HCT116 (cell line): ENCODE data around the gene INO80C.

ENCODE experiments used
- CBX3 ChIP-seq: IDR thresholded peaks from 2 replicates; pipeline ENCODE4 v1.6.1; 2012; ENCODE audit warnings: low read depth
- CTCF ChIP-seq, 3 experiments: fragments of 200-600 bp in 1 of 3; sonication (generic) in 1 of 3; IDR thresholded peaks in 2 of 3; conservative IDR thresholded peaks in 1 of 3; 2 replicates each; pipeline ENCODE4 v1.5.1; 2012 to 2017; ENCODE audit warnings: low read depth in 2 of 3, low read length in 2 of 3, antibody characterized with exemption in 1 of 3, borderline replicate concordance in 1 of 3, control low read depth in 1 of 3, mild to moderate bottlenecking in 1 of 3, mixed read lengths in 1 of 3, mixed run types in 1 of 3, moderate library complexity in 1 of 3; ENCODE audit not compliant: insufficient read depth in 1 of 3
- EZH2 ChIP-seq: fragments of 200-600 bp; sonication (generic); IDR thresholded peaks from 2 replicates; pipeline ENCODE4 v1.6.1; 2017; ENCODE audit warnings: antibody characterized with exemption, mixed run types
- POLR2A ChIP-seq: IDR thresholded peaks from 2 replicates; pipeline ENCODE4 v1.7.0; 2011; ENCODE audit warnings: borderline replicate concordance; ENCODE audit not compliant: insufficient read depth, insufficient read length; ENCODE audit errors: extremely low read depth
- SP1 ChIP-seq: IDR thresholded peaks from 2 replicates; pipeline ENCODE4 v1.6.1; 2012; ENCODE audit warnings: low read depth
- SRF ChIP-seq: IDR thresholded peaks from 2 replicates; pipeline ENCODE4 v1.6.1; 2012; ENCODE audit warnings: low read depth
- ZNF274 ChIP-seq: fragments of 200-500 bp; sonication (Bioruptor generic); IDR thresholded peaks from 2 replicates; pipeline ENCODE4 v1.6.1; 2014; ENCODE audit warnings: mild to moderate bottlenecking, low read depth, low read length, inconsistent platforms

DNA sequence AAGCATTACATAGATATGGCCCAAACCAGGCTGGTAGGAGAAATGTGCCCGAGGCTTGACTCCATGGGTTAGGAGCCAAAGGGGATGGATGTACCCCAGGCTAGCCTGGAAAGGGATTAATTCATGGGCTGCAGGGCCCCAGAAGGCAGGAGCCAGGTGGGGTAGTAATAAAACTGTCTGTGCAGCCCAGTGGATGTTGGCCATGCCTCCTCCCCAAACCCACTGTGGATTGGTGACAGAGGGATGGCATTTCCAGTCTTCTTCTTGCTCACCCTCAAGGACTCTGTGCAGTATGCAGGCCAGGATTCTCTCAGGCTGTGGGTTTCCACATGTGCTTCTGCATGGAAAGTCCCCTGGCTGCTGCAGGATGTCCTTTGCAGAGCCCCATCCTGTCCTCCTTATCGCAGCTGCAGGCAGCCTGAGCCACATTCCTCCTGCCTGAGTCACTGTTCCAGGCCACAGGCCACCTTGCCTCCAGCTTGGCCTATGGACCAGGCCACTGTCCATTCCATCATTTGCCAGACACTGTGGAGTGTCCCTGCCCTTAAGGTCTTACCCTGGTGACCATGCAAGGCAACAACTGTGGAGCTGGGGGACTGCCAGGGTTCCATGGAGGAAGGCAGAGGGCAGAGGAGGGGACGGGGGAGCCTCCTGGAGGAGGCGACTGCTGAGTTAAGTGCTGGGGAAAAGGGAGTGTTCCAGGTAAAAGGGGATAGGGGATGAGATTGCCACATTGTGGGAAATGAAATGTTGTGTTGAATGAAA, 38.9 kb downstream of the INO80C start:
- TF ChIP-seq POLR2A (no peak), CTCF (IDR thresholded peaks at IDR 0.05 in 2 of 3, conservative IDR thresholded peaks at IDR 0.05 in 1 of 3; ENCODE audit: borderline replicate concordance in 1 of 3, insufficient read depth in 1 of 3, low read depth in 2 of 3, low read length in 2 of 3) (no peak), SP1 (peak; percentile 59; the same call in 1 of the 2 replicates), ZNF274 (no peak), EZH2 (no peak), CBX3 (peak; percentile 86; the same call in 1 of the 2 replicates), SRF (no peak)
